T-helper 22 cell (primary cell): ENCODE measurements around the gene SERINC5.
"Not testable (repeated sequence)": the region's sequence is repeated elsewhere in the genome, so short reads cannot be mapped to it uniquely, and the experiment has no call there.

ENCODE experiments used
- DNase-seq: peaks from one replicate; pipeline ENCODE4 v3.0.0-alpha.2; 2020; ENCODE audit warnings: low read depth

SERINC5 gene

GRCh38 chr5:80195837-80196400 is 59.9 kb downstream of the SERINC5 start:
- DNase-seq = no peak

- DNase-seq = no peak
Measured at GRCh38 chr5:80194468-80194867, 61.4 kb downstream of the SERINC5 start.

- DNase-seq = no peak
Measured at GRCh38 chr5:80193401-80193800, 62.4 kb downstream of the SERINC5 start.

GRCh38 chr5:80192507-80193241 is 63.2 kb downstream of the SERINC5 start:
- no peak for DNase-seq

GRCh38 chr5:80191991-80192398 is 63.9 kb downstream of the SERINC5 start:
- DNase-seq = peak; percentile 12

GRCh38 chr5:80191397-80191796 is 64.5 kb downstream of the SERINC5 start:
- no peak for DNase-seq

GRCh38 chr5:80190960-80191359 is 64.9 kb downstream of the SERINC5 start:
- DNase-seq = no peak

GRCh38 chr5:80189701-80190100 is 66.1 kb downstream of the SERINC5 start:
- no peak for DNase-seq

- no peak for DNase-seq
Measured at GRCh38 chr5:80189201-80189600, 66.6 kb downstream of the SERINC5 start.

- DNase-seq = no peak
Measured at GRCh38 chr5:80187421-80188090, 68.3 kb downstream of the SERINC5 start.

GRCh38 chr5:80185535-80185934 is 70.3 kb downstream of the SERINC5 start:
- not testable (repeated sequence) for DNase-seq

GRCh38 chr5:80185095-80185494 is 70.8 kb downstream of the SERINC5 start:
- no peak for DNase-seq

- no peak for DNase-seq
Measured at GRCh38 chr5:80184235-80185023, 71.4 kb downstream of the SERINC5 start.

GRCh38 chr5:80183728-80184234 is 72.1 kb downstream of the SERINC5 start:
- DNase-seq = not testable (repeated sequence)

- DNase-seq = no peak
Measured at GRCh38 chr5:80182809-80183580, 72.9 kb downstream of the SERINC5 start.

GRCh38 chr5:80181618-80182211 is 74.1 kb downstream of the SERINC5 start:
- DNase-seq = peak; percentile 57

- no peak for DNase-seq
Measured at GRCh38 chr5:80177236-80177635, 78.6 kb downstream of the SERINC5 start.

GRCh38 chr5:80175337-80175736 is 80.5 kb downstream of the SERINC5 start:
- no peak for DNase-seq

GRCh38 chr5:80174790-80175189 is 81.1 kb downstream of the SERINC5 start:
- no peak for DNase-seq

- DNase-seq = no peak
Measured at GRCh38 chr5:80172067-80172695, 83.7 kb downstream of the SERINC5 start.

GRCh38 chr5:80170117-80170535 is 85.7 kb downstream of the SERINC5 start:
- DNase-seq = no peak
